WTC11 (cell line): ENCODE results near the gene NPSR1.

ENCODE experiments used
- ATF2 ChIP-seq: sonication (generic); formaldehyde crosslinking; IDR thresholded peaks from 2 replicates; pipeline ENCODE4 v1.8.1; 2022; ENCODE audit warnings: low read depth, missing genetic modification reagents, borderline replicate concordance
- ATF3 ChIP-seq: sonication (generic); formaldehyde crosslinking; conservative IDR thresholded peaks from 2 replicates; pipeline ENCODE4 v1.8.1; 2022; ENCODE audit warnings: mild to moderate bottlenecking, missing genetic modification reagents
- CTCF ChIP-seq: fragments of 200-600 bp; IDR thresholded peaks from 2 replicates; pipeline ENCODE4 v1.8.0; 2022; ENCODE audit warnings: antibody characterized with exemption
- GRHL2 ChIP-seq: fragments of 250-450 bp; sonication (Bioruptor Pico); IDR thresholded peaks from 2 replicates; pipeline ENCODE4 v1.8.0; 2022; ENCODE audit warnings: mild to moderate bottlenecking, moderate library complexity; ENCODE audit not compliant: insufficient replicate concordance, severe bottlenecking
- KAT7 ChIP-seq: sonication (generic); formaldehyde crosslinking; IDR thresholded peaks from 2 replicates; pipeline ENCODE4 v1.8.1; 2023; ENCODE audit warnings: missing genetic modification reagents, mild to moderate bottlenecking, borderline replicate concordance
- MXD4 ChIP-seq: fragments of 250-450 bp; sonication (Bioruptor Pico); IDR thresholded peaks from 2 replicates; pipeline ENCODE4 v1.8.0; 2021; ENCODE audit warnings: mild to moderate bottlenecking, moderate library complexity, borderline replicate concordance
- SP1 ChIP-seq: sonication (generic); formaldehyde crosslinking; conservative IDR thresholded peaks from 2 replicates; pipeline ENCODE4 v1.8.1; 2022; ENCODE audit warnings: missing genetic modification reagents
- ZNF263 ChIP-seq: sonication (generic); formaldehyde crosslinking; IDR thresholded peaks from 2 replicates; pipeline ENCODE4 v1.8.1; 2022; ENCODE audit warnings: low read depth, mild to moderate bottlenecking, moderate library complexity, missing genetic modification reagents
- ZNF532 ChIP-seq: fragments of 250-450 bp; sonication (Bioruptor Pico); IDR thresholded peaks from 2 replicates; pipeline ENCODE4 v1.9.0; 2021; ENCODE audit warnings: mild to moderate bottlenecking, borderline replicate concordance
- TF ChIP-seq, protein P1 (sequence below): sonication (generic); formaldehyde crosslinking; IDR thresholded peaks from 2 replicates; pipeline ENCODE4 v1.8.0; 2023; ENCODE audit warnings: missing genetic modification reagents, mild to moderate bottlenecking, borderline replicate concordance
- TF ChIP-seq, protein P2 (sequence below): sonication (generic); formaldehyde crosslinking; IDR thresholded peaks from 2 replicates; pipeline ENCODE4 v1.8.0; 2022; ENCODE audit warnings: mild to moderate bottlenecking, missing genetic modification reagents
- TF ChIP-seq, protein P3 (sequence below): sonication (generic); formaldehyde crosslinking; IDR thresholded peaks from 2 replicates; pipeline ENCODE4 v1.8.1; 2022; ENCODE audit warnings: mild to moderate bottlenecking, moderate library complexity, missing genetic modification reagents
- TF ChIP-seq, protein P4 (sequence below): sonication (generic); formaldehyde crosslinking; IDR thresholded peaks from 2 replicates; pipeline ENCODE4 v1.8.1; 2023; ENCODE audit warnings: mild to moderate bottlenecking, missing genetic modification reagents, moderate library complexity

- TF ChIP-seq, protein P1, sequence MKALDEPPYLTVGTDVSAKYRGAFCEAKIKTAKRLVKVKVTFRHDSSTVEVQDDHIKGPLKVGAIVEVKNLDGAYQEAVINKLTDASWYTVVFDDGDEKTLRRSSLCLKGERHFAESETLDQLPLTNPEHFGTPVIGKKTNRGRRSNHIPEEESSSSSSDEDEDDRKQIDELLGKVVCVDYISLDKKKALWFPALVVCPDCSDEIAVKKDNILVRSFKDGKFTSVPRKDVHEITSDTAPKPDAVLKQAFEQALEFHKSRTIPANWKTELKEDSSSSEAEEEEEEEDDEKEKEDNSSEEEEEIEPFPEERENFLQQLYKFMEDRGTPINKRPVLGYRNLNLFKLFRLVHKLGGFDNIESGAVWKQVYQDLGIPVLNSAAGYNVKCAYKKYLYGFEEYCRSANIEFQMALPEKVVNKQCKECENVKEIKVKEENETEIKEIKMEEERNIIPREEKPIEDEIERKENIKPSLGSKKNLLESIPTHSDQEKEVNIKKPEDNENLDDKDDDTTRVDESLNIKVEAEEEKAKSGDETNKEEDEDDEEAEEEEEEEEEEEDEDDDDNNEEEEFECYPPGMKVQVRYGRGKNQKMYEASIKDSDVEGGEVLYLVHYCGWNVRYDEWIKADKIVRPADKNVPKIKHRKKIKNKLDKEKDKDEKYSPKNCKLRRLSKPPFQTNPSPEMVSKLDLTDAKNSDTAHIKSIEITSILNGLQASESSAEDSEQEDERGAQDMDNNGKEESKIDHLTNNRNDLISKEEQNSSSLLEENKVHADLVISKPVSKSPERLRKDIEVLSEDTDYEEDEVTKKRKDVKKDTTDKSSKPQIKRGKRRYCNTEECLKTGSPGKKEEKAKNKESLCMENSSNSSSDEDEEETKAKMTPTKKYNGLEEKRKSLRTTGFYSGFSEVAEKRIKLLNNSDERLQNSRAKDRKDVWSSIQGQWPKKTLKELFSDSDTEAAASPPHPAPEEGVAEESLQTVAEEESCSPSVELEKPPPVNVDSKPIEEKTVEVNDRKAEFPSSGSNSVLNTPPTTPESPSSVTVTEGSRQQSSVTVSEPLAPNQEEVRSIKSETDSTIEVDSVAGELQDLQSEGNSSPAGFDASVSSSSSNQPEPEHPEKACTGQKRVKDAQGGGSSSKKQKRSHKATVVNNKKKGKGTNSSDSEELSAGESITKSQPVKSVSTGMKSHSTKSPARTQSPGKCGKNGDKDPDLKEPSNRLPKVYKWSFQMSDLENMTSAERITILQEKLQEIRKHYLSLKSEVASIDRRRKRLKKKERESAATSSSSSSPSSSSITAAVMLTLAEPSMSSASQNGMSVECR (CRISPR knock-in tag) = no peak
- TF ChIP-seq CTCF (no peak), GRHL2 (CRISPR knock-in tag) (no peak), MXD4 (CRISPR knock-in tag) (no peak), ATF3 (CRISPR knock-in tag) (no peak), KAT7 (no peak), ATF2 (CRISPR knock-in tag) (no peak), ZNF532 (no peak), ZNF263 (CRISPR knock-in tag) (no peak), SP1 (no peak)
- TF ChIP-seq, protein P2, sequence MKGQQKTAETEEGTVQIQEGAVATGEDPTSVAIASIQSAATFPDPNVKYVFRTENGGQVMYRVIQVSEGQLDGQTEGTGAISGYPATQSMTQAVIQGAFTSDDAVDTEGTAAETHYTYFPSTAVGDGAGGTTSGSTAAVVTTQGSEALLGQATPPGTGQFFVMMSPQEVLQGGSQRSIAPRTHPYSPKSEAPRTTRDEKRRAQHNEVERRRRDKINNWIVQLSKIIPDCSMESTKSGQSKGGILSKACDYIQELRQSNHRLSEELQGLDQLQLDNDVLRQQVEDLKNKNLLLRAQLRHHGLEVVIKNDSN (CRISPR knock-in tag) = no peak
- TF ChIP-seq, protein P3, sequence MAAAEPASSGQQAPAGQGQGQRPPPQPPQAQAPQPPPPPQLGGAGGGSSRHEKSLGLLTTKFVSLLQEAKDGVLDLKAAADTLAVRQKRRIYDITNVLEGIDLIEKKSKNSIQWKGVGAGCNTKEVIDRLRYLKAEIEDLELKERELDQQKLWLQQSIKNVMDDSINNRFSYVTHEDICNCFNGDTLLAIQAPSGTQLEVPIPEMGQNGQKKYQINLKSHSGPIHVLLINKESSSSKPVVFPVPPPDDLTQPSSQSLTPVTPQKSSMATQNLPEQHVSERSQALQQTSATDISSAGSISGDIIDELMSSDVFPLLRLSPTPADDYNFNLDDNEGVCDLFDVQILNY = no peak
- TF ChIP-seq, protein P4, sequence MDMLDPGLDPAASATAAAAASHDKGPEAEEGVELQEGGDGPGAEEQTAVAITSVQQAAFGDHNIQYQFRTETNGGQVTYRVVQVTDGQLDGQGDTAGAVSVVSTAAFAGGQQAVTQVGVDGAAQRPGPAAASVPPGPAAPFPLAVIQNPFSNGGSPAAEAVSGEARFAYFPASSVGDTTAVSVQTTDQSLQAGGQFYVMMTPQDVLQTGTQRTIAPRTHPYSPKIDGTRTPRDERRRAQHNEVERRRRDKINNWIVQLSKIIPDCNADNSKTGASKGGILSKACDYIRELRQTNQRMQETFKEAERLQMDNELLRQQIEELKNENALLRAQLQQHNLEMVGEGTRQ (CRISPR knock-in tag) = no peak
Observed at GRCh38 chr7:34752929-34753328, 94.9 kb downstream of the NPSR1 start.
